HG03045 (cell line): ENCODE data around the gene TRPC3.

ENCODE experiments used
- ATAC-seq: cut with Tn5 transposase; IDR thresholded peaks from one replicate; pipeline ENCODE4 v1.9.1; 2021; ENCODE audit warnings: mild to moderate bottlenecking, moderate library complexity; ENCODE audit not compliant: unreplicated experiment

The TRPC3 gene

GRCh38 chr4:121877041-121877773 lies 74.7 kb downstream of the TRPC3 start:
- ATAC-seq: no peak

GRCh38 chr4:121876070-121876469 lies 75.8 kb downstream of the TRPC3 start:
- ATAC-seq: no peak

- no peak for ATAC-seq
Observed at GRCh38 chr4:121875652-121876051, 76.2 kb downstream of the TRPC3 start.

DNA sequence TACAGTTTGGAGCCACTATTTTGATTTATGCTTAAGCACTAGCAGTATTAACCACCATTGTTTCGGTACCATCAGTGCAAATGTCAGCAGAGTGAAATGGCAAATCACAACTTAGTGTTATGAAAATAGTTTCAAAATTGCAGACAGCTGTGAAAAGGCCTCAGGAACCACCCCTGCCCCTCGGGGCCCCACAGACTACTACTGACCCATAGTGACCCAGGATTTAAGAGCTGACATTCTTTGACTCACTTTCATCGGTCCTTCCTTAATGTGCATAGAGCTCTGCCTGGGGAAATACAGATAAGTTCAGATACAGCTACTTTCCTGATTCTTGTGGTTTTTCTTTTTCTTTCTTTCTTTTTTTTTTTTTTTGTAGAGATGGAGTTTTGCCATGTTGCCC lies 78.3 kb downstream of the TRPC3 start:
- ATAC-seq: no peak

GRCh38 chr4:121869841-121870822 lies 81.7 kb downstream of the TRPC3 start, which contains the start of gene BBS7:
Gene BBS7, minus strand, starts transcription at chr4:121870474. Its CDS starts 161 bp downstream, at chr4:121870313.
- ATAC-seq: peak; percentile 99

- no peak for ATAC-seq
Observed at GRCh38 chr4:121863799-121864198, 88.1 kb downstream of the TRPC3 start.

GRCh38 chr4:121861426-121861825 lies 90.4 kb downstream of the TRPC3 start:
- no peak for ATAC-seq

GRCh38 chr4:121860121-121860520 lies 91.7 kb downstream of the TRPC3 start:
- no peak for ATAC-seq

DNA sequence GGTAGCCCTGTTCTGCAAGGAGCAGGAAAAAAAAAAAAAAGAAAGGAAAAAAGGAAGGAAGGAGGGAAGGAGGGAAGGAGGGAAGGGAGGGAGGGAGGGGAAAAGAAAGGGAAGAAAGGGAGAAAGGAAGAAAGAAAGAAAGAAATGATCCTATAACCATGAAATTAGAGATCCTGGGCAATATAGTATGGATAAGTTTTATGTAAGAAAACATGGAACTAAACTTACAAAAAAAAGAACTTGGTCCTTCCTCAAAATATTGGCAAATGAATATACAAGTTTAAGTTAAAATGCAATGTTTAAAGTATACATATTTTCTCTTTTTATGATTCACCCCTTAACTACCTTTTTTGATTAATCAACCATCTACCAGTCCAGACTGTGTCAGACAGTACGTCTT lies 100.5 kb downstream of the TRPC3 start:
- ATAC-seq: no peak

DNA sequence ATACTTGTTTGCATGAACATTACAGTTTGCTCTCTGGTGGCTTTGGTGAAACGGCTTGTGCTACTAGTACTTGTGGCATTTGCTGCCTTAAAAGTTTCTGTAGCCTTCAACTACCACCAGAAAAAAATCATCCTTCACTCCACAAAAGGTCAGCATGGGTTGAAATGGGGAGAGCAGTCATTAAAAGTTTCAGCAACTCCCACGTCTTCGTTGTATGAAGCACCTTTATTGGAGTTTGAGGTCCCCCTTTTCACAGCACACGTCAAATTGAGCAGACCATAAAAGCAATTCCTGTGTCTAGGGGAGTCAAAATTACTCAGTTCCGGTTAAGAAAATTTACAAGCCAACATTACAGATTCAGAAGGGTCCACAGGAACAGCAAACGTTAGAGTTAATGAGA lies 105.2 kb downstream of the TRPC3 start:
- no peak for ATAC-seq

DNA sequence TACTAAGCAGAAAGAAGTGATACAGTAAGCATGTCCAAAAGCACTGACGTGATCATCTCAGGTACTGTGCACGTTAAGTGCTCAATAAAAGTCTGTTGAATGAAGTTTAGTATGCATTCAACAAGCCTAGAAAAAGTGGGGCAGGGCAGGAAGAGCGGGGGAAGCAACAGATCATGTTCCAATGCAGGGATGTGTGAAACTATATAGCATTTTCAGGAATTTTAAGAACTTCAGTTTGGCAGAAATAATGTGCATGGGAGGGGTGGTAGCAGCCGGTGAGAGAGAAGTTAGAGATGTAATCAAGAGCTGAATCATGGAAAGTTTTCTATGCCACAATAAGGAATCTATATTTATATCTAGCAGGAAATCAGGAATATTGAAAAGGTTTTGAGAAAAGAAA lies 109.0 kb downstream of the TRPC3 start:
- no peak for ATAC-seq

DNA sequence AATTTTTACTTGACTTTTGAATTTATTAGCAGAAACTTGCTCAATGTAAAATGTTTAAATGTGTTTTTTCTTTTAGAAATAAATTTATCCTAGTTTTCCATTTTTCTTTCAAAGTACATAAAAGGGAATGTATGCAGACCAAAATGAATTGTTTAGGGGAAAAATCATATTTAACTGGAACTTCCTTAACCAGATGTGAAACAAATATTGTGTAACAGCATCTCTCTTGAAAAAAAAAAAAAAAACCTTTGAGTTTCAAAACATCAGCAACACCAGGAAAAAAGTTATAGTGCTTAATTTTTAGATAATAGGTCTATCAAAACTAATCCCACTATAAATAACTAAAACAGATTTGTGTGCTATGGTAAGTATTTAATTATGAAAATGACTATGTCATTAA lies 113.7 kb downstream of the TRPC3 start:
- no peak for ATAC-seq

DNA sequence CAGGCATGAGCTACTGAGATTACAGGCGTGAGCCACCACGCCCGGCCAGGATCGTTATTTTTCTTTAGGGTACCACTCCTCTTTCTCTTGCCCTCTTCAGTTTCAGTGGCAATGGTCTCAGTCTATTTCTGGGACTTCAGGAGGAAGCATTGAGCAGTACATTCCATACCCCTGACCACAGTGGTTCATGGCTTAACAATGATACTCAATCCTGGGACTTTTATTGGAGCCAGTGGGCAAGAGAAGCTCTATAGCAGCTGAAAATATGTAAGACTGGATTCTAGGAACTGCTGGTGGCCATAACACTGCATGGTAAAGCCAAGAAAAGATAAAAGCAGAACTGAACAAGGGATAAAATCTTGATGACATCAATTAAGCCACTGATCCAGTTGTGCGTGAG lies 122.3 kb downstream of the TRPC3 start:
- no peak for ATAC-seq
